ENCODE measurements around the gene ATP6V1G3.

ATP6V1G3 gene

GRCh38 chr1:198575292-198575691, 34.8 kb upstream of the ATP6V1G3 start:
- Histone ChIP-seq H3K36me3 (no peaks in the 10 kb centered on the region), H3K4me3 (ENCODE audit: low read depth in 1 of 2, low read length in 1 of 2) (no peak overlapping the region), H3K27me3 (no peaks in the 10 kb centered on the region), H3K4me1 (ENCODE audit: control insufficient read depth in 1 of 2, insufficient read depth in 1 of 2, low read depth in 1 of 2, low read length in 1 of 2) (peaks cover 5 to 7% of the 10 kb centered on the region in 2 experiments), H3K9me3 (no peaks in the 10 kb centered on the region), H3K27ac (no peak overlapping the region)
- TF ChIP-seq, protein P1, sequence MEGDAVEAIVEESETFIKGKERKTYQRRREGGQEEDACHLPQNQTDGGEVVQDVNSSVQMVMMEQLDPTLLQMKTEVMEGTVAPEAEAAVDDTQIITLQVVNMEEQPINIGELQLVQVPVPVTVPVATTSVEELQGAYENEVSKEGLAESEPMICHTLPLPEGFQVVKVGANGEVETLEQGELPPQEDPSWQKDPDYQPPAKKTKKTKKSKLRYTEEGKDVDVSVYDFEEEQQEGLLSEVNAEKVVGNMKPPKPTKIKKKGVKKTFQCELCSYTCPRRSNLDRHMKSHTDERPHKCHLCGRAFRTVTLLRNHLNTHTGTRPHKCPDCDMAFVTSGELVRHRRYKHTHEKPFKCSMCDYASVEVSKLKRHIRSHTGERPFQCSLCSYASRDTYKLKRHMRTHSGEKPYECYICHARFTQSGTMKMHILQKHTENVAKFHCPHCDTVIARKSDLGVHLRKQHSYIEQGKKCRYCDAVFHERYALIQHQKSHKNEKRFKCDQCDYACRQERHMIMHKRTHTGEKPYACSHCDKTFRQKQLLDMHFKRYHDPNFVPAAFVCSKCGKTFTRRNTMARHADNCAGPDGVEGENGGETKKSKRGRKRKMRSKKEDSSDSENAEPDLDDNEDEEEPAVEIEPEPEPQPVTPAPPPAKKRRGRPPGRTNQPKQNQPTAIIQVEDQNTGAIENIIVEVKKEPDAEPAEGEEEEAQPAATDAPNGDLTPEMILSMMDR (IDR thresholded peaks at IDR 0.05): no peak

DNA sequence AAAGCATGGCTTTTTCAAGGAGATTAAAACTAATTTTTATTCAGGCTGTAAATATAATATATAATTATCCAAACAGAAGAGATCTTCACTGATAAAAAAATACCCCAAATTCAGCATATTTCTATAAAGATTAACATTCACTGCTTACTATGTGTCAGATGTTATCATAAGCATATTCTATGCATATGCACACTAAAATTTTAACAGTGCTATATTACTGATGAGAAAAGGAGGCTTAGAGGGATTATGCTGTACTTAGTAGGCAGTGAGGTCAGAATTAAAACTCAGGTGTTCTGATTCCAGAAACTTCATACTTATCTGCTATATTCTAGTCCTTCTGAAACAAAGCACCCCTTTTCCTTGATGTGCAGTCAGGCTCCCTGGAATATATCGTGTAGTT, 33.8 kb upstream of the ATP6V1G3 start:
- Histone ChIP-seq H3K4me3 (ENCODE audit: low read depth in 1 of 2, low read length in 1 of 2) (no peak overlapping the region), H3K27me3 (no peaks in the 10 kb centered on the region), H3K4me1 (ENCODE audit: control insufficient read depth in 1 of 2, insufficient read depth in 1 of 2, low read depth in 1 of 2, low read length in 1 of 2) (peaks cover 5 to 7% of the 10 kb centered on the region in 2 experiments), H3K9me3 (no peaks in the 10 kb centered on the region), H3K27ac (no peak overlapping the region), H3K36me3 (no peaks in the 10 kb centered on the region)
- TF ChIP-seq, protein P1 (IDR thresholded peaks at IDR 0.05): no peak

DNA sequence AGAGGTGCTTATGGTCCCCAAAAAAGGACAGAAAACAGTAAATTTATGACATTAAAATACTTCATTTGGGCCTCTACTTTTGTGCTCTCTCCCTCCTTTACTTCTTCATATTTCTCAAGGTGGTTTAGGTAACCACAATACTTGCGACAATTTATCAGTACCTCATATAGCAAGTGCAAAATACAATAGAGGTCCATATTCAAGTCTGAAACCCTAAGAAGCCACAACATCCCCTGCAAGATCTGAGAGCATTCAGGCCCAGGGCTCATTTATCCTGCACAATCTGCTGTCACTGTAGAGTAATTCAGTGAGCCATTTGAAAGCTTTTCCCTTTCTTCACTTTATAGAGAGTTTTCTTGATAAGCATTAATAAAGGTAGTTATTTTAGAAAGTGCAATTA, 24.2 kb upstream of the ATP6V1G3 start:
- H3K27me3 ChIP-seq: no peaks in the 10 kb centered on the region
- TF ChIP-seq, protein P1 (IDR thresholded peaks at IDR 0.05): no peak
- H3K27ac ChIP-seq: no peak overlapping the region
- H3K36me3 ChIP-seq: no peaks in the 10 kb centered on the region
- H3K4me1 ChIP-seq (ENCODE audit: control insufficient read depth in 1 of 2, insufficient read depth in 1 of 2, low read depth in 1 of 2, low read length in 1 of 2): no peaks in the 10 kb centered on the region
- no peaks in the 10 kb centered on the region for H3K9me3 ChIP-seq
- no peak overlapping the region for H3K4me3 ChIP-seq (ENCODE audit: low read depth in 1 of 2, low read length in 1 of 2)

DNA sequence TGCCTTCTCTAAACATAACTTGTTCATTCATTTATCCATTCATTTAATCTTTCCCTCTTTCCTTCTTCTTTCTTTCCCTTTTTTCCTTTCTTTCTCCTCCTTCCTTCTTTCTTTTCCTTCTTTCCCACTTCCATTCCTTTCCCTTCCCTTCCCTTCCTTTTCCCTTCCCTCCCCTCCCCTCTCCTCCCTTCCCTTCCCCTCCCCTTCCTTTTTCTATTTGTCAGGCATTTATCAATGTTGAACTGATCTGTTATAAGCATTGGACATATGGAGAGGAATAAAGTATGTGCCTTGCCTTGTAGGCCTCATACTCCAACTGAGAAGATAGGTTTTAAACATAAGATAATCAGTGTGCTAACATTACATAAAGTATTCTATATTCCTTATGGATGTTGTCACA, 23.7 kb upstream of the ATP6V1G3 start:
- Histone ChIP-seq H3K27ac (no peak overlapping the region), H3K36me3 (no peaks in the 10 kb centered on the region), H3K4me1 (ENCODE audit: control insufficient read depth in 1 of 2, insufficient read depth in 1 of 2, low read depth in 1 of 2, low read length in 1 of 2) (no peaks in the 10 kb centered on the region), H3K27me3 (no peaks in the 10 kb centered on the region), H3K9me3 (no peaks in the 10 kb centered on the region), H3K4me3 (ENCODE audit: low read depth in 1 of 2, low read length in 1 of 2) (no peak overlapping the region)
- TF ChIP-seq, protein P1 (IDR thresholded peaks at IDR 0.05): no peak

DNA sequence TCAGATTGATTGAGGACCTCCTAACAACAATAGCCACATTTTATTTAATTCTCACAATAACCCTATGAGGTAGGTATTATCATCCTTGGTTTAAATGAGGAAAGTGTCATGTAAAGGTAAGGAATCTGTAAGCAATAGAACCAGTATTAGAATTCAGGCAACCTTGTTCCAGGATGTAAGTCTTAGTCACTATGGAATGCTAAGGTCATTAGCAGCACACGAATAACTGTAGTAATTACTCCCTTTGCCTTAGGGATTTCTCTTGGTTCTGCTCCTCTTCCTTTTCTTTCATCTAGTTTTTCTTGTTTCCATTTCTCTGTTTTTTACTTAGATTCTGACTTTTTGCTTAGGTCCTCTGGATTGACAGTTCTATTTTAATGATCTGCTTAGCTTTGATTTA, 23.1 kb upstream of the ATP6V1G3 start:
- no peak overlapping the region for H3K4me3 ChIP-seq (ENCODE audit: low read depth in 1 of 2, low read length in 1 of 2)
- no peaks in the 10 kb centered on the region for H3K9me3 ChIP-seq
- no peak overlapping the region for H3K27ac ChIP-seq
- H3K36me3 ChIP-seq: no peaks in the 10 kb centered on the region
- TF ChIP-seq, protein P1 (IDR thresholded peaks at IDR 0.05): no peak
- no peaks in the 10 kb centered on the region for H3K4me1 ChIP-seq (ENCODE audit: control insufficient read depth in 1 of 2, insufficient read depth in 1 of 2, low read depth in 1 of 2, low read length in 1 of 2)
- no peaks in the 10 kb centered on the region for H3K27me3 ChIP-seq

DNA sequence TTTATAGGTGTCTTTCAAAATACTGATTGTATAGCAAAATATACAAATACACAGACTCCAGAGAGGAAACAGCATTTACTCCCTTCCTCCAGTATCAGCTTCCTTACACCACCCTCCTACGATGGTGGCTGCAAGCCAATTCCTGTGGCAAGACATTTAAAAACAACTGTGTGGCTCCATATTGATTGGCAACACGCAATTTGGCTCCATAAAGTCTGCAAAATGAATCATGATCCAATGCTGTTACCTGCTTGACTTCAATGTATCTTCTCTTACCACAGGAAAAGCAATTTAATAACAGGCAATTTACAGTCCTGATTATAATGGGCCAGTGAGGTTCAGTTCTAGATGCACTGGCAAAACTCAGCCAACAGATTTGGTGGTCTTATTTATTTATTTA, 19.7 kb upstream of the ATP6V1G3 start:
- Histone ChIP-seq H3K9me3 (no peaks in the 10 kb centered on the region), H3K27me3 (no peaks in the 10 kb centered on the region), H3K4me1 (ENCODE audit: control insufficient read depth in 1 of 2, insufficient read depth in 1 of 2, low read depth in 1 of 2, low read length in 1 of 2) (peaks cover 18 to 24% of the 10 kb centered on the region in 2 experiments), H3K27ac (no peak overlapping the region), H3K36me3 (no peaks in the 10 kb centered on the region), H3K4me3 (ENCODE audit: low read depth in 1 of 2, low read length in 1 of 2) (no peak overlapping the region)
- TF ChIP-seq, protein P1 (IDR thresholded peaks at IDR 0.05): no peak
